Upper lobe of right lung (tissue), 1 donor: Measurements from ENCODE around the gene CORO1C. TPM values are rescaled to one million over a fixed set of nuclear protein-coding genes. Genes with fewer than 3 reads are reported as not detected.

Experiments
- ATAC-seq: fragments of 200-7000 bp; cut with Tn5 transposase; one replicate; pipeline ENCODE4 v1.9.1; 2020; ENCODE audit warnings: mild to moderate bottlenecking, moderate library complexity
- DNase-seq: peaks from one replicate; pipeline ENCODE4 v3.0.0-alpha.2; 2020
- H3K27ac ChIP-seq: fragments of 200-600 bp; one replicate; pipeline ENCODE4 v1.8.0; 2022
- H3K27me3 ChIP-seq: fragments of 200-600 bp; one replicate; pipeline ENCODE4 v1.8.0; 2022; ENCODE audit warnings: mild to moderate bottlenecking
- H3K36me3 ChIP-seq: fragments of 200-600 bp; one replicate; pipeline ENCODE4 v1.8.0; 2022
- H3K4me1 ChIP-seq: fragments of 200-600 bp; one replicate; pipeline ENCODE4 v1.8.0; 2022
- H3K4me3 ChIP-seq: fragments of 200-600 bp; one replicate; pipeline ENCODE4 v1.8.0; 2022; ENCODE audit warnings: mild to moderate bottlenecking
- H3K9me3 ChIP-seq: fragments of 200-600 bp; one replicate; pipeline ENCODE4 v1.8.0; 2022
- CTCF ChIP-seq: fragments of 200-600 bp; IDR thresholded peaks from one replicate; pipeline ENCODE4 v1.8.0; 2022; ENCODE audit warnings: antibody characterized with exemption
- intact Hi-C: fragments of 100-400 bp; cut with DNase I; formaldehyde crosslinking; loops from one replicate; pipeline ENCODE4 v1.11.0; 2022
- total RNA-seq: library from RNA; stranded (reverse); fragmentation: NEBNext Ultra II Directional; extraction: Animal tissue kit (Norgen Biotek cat#: 25700); gene quantifications from one replicate; pipeline ENCODE4 v1.2.1, GENCODE V29; 2021
- donor health status: DM: no; HTN: yes; CAD: no; lungs with severe emphysema.

CORO1C gene
- total RNA-seq, 1 donor from 2014 or later = 257 TPM

- TF ChIP-seq CTCF = no peak
- Histone ChIP-seq H3K27ac (no peak overlapping the region), H3K4me1 (peaks cover 40% of the 10 kb centered on the region), H3K27me3 (no peaks in the 10 kb centered on the region), H3K9me3 (no peaks in the 10 kb centered on the region), H3K36me3 (peaks cover 4% of the 10 kb centered on the region), H3K4me3 (no peak overlapping the region)
- ATAC-seq (no peak), DNase-seq (no peak)
- intact Hi-C loops = no loop called here
Measured at GRCh38 chr12:108712165-108712924, 19.0 kb downstream of the CORO1C start.

- Histone ChIP-seq H3K27ac (no peak overlapping the region), H3K9me3 (no peaks in the 10 kb centered on the region), H3K4me3 (no peak overlapping the region), H3K36me3 (no peaks in the 10 kb centered on the region), H3K27me3 (no peaks in the 10 kb centered on the region), H3K4me1 (peaks cover 40% of the 10 kb centered on the region)
- ATAC-seq = no peak
- TF ChIP-seq CTCF = no peak
- no peak for DNase-seq
- intact Hi-C loops = no loop called here
Measured at GRCh38 chr12:108711489-108712164, 19.7 kb downstream of the CORO1C start.

GRCh38 chr12:108709697-108710096 lies 21.6 kb downstream of the CORO1C start:
- H3K27me3 ChIP-seq = no peaks in the 10 kb centered on the region
- no peak for DNase-seq
- H3K4me3 ChIP-seq = no peak overlapping the region
- H3K36me3 ChIP-seq = no peaks in the 10 kb centered on the region
- intact Hi-C loops = no loop called here
- peaks cover 40% of the 10 kb centered on the region for H3K4me1 ChIP-seq
- H3K27ac ChIP-seq = no peak overlapping the region
- no peak for ATAC-seq
- no peak for TF ChIP-seq CTCF
- no peaks in the 10 kb centered on the region for H3K9me3 ChIP-seq

- no peak overlapping the region for H3K27ac ChIP-seq
Measured at GRCh38 chr12:108704527-108704926, 26.8 kb downstream of the CORO1C start.

GRCh38 chr12:108702595-108703320 lies 28.6 kb downstream of the CORO1C start:
- no peak for TF ChIP-seq CTCF
- H3K27me3 ChIP-seq = no peaks in the 10 kb centered on the region
- H3K27ac ChIP-seq = peak overlapping the region; percentile 72
- H3K4me1 ChIP-seq = peaks cover 33% of the 10 kb centered on the region
- no peak for DNase-seq
- H3K9me3 ChIP-seq = no peaks in the 10 kb centered on the region
- no peak for ATAC-seq
- intact Hi-C loops = no loop called here
- H3K36me3 ChIP-seq = peaks cover 26% of the 10 kb centered on the region
- no peak overlapping the region for H3K4me3 ChIP-seq

More at GRCh38 chr12:108704527-108704926, 26.8 kb downstream of the CORO1C start:
- peaks cover 10% of the 10 kb centered on the region for H3K36me3 ChIP-seq
- no peaks in the 10 kb centered on the region for H3K9me3 ChIP-seq
- DNase-seq (no peak), ATAC-seq (no peak)
- H3K4me1 ChIP-seq = peaks cover 41% of the 10 kb centered on the region
- no peak overlapping the region for H3K4me3 ChIP-seq
- no peaks in the 10 kb centered on the region for H3K27me3 ChIP-seq
- intact Hi-C loops = no loop called here
- TF ChIP-seq CTCF = no peak
